HG03442 (cell line): ENCODE data around the gene SPAG7.

ENCODE experiments used
- ATAC-seq: cut with Tn5 transposase; IDR thresholded peaks from one replicate; pipeline ENCODE4 v1.9.1; 2021; ENCODE audit warnings: mild to moderate bottlenecking, moderate library complexity; ENCODE audit not compliant: unreplicated experiment

Gene SPAG7

DNA sequence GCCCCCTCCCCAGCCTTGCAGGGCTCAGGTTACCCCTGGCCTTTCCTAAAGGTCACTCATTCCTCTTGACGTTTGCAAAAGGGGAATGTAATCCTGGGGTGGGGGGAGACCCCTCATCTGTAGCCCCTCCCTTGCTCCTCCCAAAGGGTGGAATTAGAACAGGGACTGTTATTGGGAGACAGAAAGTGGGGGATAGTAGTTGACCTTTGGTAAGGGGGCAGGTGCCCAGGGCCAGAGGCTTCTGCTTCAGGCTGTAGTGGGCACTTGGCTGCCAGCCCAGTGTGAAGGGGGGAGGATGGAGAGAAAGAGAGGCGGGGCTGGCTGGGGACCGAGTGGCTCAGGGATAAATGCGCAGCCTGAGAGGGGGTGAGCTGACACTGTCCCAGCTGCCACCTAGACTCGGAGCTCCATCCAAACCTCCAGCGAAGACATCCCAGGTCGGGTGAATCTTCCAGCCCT lies 16.8 kb downstream of the SPAG7 start, which contains the start of gene ENO3:
TSS of gene ENO3 (plus strand) at position 374 of the 459 bp plus-strand sequence. CDS start 711 bp downstream, outside the sequence.
- ATAC-seq: no peak

DNA sequence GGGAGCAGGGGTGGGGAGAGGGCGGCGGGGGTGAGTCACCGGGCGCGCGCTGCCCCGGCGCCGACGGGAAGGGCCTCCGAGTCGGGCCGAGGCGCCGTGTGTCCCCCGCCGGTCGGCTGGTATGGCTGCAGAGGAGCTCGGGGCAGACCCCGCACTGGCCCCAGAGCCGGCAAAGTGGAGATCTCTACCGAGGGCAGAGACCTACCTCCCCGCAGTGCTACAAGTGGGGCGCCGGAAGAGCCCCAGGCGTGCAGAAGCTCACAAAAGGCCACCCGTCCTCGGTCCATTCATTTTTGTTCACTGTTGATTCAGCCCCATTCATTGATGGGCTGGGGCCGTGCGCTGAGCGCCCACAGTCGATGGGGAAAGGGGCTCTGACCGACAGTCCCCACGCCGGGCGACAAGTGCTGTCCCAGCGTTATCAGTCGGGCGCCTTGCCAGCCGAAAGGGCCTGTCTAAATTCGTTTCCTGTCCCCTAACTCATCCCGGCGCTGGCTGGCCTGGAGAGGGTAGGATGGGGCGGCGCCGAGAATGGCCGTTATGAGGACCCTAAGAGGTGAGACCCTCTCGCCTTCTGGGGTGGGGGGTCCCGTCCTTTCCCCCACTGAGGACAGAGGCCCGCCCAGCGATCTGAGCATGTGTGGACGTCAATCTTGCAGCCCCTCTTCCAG lies 17.4 kb downstream of the SPAG7 start:
- ATAC-seq: peak; percentile 3

DNA sequence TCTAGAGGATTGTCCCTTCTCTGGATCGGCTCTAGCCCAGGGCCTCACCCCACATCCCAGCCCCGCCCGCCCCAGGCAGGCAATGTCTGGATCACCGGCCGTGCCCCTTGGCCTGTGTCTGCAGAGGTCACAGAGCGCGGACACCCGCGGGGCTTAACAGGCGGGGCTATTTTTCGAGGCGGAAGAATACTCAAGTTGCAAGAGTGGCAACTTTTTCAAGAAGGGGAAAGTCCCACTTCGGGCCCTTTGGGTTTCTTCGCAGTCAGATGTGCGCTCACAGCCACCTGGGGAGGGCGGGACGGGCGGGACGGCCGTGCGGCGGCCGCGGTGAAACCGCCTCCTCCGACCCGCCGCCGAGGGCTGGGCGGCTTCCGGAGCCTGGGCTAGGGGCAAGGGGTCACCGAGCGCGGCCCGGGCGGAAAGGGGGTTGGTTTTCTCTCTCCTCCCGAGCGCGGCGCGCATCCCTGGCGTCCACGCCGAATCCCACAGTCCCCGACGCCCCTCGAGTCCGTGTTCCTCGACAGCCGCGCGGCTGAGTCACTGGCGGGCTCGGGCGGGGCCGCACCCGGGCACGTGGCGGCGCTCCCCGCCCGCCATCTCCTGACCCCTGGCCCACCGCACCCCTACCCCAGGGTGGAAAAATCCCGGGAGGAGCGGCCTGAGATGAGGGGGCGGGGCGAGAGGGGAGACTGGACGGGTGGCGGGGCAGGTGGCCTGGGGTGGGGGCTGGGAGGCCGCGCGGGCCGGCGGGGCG lies 18.1 kb downstream of the SPAG7 start:
- peak; percentile 22 for ATAC-seq

DNA sequence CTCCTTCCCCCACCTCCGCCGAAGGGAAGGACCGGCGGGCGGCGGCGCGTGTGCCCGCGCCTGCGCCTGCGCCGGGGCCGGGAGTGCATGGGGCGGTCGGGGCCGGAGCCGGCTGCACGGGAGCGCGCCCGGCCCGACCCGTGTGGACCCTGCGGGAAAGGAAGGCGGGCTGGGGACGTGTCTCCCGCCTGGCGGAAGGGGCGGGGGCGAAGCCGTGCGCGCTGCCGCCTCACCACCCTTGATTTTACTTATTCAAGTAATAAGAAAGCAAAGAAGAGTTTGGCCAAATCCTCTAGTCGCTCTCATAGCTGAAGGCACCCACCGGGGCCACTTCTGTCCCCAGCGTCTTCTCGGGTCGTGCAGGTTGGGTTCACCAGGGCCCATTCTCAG lies 18.7 kb downstream of the SPAG7 start:
- ATAC-seq: peak; percentile 33

DNA sequence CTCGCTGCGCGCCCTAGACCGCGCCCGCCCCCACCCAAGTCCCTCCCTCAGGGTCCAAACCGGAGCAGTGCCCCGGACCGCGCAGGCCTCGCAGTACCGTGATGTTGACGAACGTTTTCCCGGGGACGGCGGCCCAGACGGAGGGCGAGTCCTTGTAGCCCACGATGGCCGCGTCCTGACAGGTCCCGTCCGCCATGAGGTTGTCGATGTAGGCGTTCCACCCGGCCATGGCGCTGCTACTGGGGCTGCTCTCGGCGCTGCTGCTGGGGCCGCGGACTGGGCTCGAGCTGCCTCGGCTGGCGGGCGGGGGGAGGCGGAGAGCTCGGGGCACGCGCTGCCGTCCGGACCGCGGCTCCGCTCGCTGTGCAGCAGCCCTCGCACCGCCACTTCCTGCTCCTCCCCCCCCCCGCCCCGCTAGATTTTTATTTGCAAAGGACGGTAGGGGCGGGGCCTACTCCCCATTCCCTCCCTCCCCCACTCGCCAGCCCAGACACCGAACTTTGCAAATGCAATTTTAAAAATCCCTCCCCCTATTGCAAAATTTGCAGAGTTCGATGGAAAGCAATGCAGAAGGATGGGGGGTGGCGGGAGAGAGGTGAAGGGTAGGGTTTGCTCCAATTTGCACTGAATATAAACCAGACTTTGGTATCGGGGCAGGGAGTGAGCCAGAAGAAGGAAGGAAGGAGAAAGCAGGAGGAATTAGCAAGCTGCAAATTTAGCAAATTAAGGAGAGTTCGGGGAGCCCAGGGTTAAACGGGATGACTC lies 19.3 kb downstream of the SPAG7 start, which contains the start of gene PFN1:
TSS of gene PFN1 (minus strand) at position 365 of the 765 bp plus-strand sequence. CDS start at position 229, 136 bp downstream.
- peak; percentile 19 for ATAC-seq

DNA sequence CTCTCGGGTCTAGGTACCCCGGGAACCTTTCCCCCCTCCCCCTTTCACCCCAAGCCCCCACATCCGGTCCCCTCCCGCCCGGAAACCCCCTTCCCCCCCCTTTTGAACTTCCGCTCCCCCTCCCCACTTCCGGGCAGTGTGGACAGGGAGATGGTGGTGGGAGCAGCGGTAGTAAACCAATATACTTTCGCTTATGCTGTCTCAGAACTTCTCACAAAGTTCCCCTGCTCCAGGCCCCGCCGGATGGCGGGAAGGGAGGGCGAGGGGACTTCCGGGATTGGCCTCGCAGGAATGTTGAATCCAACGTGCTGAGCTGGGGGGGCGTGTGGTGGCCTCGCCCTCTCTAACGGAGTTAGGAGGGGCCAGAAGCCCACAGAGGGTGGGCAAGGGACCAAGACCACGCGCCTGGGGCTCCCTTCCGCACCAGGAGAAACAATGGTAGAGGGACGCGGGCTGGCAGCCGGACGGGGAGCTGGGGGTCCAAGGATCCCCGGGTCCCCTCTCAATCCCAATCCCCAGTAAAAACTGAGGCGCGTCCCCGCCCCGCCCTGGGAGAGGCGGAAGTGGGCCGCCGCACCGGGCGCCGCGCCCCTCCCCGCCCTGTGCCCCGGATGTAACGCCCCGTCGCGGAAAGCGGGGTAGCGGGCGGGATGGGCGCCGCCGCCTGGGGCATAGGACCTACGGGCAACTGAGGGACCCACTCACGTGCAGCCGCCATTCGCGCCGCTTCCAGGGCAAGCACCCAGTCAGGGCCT lies 20.0 kb downstream of the SPAG7 start:
- ATAC-seq: no peak

DNA sequence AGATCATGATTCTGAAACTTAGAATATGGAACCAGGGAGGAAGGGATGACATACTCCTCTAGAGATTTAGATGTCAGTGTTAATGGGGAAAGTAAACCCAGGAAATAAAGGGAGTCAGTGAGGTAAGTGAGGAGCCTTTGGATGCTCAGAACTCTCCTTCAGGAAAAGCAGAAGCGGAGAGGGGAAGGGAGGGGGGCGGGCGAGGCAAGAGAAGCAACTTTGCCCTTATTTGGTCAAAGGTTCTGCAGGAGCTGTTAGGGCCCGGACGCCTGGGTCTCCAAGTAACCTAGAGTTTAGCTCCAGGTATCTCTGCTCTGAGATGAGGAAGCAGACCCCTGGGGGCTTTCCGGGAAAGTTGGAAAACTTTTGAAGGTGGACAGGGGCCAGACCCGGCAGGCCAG lies 20.6 kb downstream of the SPAG7 start:
- no peak for ATAC-seq

DNA sequence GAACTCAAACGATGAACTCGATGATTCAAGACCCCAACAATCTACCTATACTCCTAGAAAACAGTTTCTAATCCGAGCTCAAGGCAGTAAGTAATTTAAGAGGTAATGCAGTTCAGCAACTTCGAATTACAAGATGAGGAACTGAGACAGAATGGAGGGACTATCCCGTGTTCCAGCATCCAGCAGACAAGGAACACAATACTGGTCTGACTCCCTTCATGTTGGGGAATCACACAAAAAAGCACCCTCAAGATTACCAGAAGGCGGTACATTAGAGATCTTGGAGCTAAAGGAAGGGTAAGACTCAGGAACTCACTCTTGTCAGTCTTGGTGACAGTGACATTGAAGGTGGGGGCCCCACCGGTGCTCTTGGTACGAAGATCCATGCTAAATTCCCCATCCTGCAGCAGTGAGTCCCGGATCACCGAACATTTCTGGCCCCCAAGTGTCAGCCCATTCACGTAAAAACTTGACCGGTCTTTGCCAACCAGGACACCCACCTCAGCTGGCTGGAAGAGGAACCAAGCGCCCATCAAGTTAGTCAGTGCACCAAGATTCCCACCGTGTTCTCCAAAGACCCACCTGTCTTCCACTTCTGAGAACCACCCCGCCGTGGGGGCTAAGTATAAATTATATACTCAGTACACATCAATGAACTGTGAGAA lies 21.2 kb downstream of the SPAG7 start:
- ATAC-seq: no peak

DNA sequence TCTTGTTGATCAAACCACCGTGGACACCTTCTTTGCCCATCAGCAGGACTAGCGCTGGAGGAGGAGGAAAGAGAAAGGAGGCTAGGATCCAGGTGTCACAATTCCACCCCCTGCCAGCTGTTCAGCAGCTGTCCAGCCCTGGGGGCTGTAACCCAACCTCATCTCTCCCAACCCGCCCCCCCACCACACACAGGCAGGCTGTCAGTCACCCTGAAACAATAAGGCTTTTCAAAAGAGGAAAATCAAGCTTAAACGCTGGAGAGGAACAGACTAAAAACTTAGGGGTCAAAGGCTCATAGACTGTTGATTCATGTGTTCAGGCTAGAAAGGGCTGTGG lies 21.7 kb downstream of the SPAG7 start:
- ATAC-seq: no peak

DNA sequence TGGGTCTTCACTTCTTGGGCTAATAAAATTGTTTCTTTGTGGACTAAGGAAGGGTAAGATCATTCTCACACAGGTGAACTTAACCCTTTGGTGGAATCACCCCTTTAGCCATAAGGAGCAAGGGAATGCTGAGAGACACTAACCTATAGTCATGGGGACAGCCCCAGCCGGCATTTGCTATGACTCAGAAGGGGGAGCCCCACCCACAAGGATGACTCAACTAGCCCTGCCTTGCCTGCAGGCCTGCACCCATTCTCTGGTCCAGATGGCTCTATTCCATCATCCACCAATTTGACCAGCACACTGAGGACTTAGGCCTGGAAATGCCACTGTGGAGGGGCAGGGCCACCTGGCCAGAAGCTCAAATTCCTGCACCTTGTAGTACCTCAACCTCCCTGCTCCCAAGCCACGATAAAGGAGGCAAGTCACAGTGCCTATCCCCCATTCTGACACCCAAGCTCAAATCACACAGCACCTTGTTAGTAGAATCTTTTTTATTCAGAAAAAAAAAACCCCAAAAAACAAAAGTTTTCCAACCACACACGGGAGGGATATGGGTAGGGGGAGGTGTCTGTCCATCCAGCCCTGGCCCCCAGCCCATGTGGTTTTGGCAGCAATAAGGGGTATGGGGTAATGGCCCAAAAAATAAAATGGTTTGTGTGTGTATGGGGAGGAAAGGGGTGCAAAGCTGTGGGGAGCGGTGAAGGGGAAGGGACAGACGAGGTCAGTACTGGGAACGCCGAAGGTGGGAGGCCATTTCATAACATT lies 22.3 kb downstream of the SPAG7 start:
- ATAC-seq: peak; percentile 20

DNA sequence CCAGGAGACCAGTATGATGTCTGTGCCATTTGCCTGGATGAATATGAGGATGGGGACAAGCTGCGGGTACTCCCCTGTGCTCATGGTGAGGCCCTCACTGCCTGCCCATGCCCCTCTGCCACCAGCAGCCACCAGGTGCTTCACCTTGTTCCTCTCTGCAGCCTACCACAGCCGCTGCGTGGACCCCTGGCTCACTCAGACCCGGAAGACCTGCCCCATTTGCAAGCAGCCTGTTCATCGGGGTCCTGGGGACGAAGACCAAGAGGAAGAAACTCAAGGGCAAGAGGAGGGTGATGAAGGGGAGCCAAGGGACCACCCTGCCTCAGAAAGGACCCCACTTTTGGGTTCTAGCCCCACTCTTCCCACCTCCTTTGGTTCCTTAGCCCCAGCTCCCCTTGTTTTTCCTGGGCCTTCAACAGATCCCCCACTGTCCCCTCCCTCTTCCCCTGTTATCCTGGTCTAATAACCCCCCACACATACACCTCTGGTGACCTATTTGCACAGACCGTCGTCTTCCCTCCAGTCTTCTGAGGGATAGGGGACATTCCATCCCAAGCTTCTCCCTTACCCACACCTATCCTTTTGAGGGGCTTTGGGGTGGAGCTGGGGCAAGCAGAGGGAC lies 23.0 kb downstream of the SPAG7 start:
- no peak for ATAC-seq

DNA sequence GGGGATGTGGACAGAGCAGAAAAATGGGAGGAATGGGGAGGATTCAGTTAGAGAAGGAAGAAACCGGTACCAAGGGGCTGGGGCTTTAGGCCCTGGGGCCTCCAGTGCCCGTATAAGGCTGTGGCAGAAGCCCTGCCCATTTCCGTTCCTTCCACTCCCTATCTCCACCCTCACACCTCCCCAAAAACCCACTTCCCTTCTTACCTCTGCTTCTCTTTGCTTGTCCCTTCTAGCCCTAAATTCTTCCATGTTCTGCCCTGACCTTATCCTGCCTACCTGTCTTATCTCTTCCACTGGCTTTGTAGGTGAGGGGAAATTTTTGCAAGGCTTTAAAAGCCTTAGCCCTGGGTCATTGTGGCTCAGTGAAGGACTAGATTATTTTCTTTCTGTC lies 23.5 kb downstream of the SPAG7 start:
- no peak for ATAC-seq

DNA sequence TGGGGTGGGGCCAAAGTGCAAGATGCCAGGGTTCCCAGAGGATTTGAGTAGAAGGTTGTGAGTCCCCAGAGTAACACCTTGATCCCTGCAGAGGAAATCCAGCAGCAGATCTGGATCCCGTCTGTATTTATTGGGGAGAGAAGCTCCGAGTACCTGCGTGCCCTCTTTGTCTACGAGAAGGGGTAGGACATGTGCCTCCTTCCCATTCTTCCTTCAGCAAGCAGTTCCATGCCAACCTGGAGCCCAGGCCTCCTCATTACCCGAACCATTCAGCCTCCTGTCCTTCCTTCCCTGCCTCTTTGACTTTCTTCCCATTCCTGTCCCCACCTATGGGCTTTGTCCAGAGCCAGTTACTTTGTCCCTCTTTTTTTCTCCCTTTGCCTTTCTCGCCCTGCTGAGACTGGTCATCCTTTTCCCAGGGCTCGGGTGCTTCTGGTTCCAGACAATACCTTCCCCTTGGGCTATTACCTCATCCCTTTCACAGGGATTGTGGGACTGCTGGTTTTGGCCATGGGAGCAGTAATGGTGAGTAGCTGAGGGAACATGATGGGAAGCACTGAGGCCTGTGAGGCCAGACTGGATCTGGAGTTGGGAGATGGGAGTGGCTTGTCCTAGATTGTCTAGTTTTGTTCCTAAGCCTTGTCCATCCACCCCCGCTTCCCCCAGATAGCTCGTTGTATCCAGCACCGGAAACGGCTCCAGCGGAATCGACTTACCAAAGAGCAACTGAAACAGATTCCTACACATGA lies 24.7 kb downstream of the SPAG7 start:
- no peak for ATAC-seq

DNA sequence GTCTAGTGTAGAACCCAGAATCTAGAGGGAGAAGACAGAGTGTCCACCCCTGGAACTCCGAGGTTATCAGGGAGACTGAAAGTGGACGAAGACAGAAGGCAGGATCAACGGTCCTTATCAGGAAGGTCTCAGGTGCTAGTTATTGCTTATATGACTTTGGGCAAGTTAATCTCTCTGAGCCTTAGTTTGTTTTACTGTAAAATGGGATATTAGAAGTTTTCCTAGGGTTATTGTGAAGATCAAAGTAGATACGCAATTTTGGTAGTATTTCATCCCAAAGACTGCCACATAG lies 26.4 kb downstream of the SPAG7 start:
- no peak for ATAC-seq

DNA sequence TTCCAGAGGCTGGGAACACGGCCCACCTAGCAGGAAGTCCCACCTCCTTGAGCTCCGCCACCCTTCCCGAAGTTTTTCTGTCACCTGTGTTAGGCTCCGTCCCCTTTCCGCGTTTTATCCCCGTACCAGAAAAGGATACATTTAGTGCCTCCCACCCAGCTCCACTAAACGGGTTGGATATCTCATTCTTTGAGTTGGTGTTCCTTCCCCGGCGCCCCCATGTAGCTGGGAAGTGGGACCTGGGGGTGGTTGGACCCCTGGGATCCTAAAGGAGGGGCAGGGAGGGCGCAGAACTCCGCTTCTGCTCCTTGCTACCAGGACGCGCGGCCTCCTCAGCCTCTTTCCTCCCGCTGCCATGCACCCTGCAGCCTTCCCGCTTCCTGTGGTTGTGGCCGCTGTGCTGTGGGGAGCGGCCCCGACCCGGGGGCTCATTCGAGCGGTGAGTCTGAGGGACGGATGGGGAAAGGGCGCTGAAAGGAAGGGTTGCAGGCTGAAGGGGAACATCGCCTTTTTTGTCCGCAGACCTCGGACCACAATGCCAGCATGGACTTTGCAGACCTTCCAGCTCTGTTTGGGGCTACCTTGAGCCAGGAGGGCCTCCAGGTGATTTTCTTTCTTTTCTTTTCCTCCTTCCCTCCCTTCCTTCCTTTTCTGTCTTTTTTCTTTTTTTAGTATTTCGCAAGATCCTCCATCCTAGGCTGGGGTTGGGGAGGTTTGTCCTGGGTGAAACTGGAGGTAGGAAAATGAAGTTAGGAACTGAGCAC lies 26.9 kb downstream of the SPAG7 start:
- ATAC-seq: no peak

DNA sequence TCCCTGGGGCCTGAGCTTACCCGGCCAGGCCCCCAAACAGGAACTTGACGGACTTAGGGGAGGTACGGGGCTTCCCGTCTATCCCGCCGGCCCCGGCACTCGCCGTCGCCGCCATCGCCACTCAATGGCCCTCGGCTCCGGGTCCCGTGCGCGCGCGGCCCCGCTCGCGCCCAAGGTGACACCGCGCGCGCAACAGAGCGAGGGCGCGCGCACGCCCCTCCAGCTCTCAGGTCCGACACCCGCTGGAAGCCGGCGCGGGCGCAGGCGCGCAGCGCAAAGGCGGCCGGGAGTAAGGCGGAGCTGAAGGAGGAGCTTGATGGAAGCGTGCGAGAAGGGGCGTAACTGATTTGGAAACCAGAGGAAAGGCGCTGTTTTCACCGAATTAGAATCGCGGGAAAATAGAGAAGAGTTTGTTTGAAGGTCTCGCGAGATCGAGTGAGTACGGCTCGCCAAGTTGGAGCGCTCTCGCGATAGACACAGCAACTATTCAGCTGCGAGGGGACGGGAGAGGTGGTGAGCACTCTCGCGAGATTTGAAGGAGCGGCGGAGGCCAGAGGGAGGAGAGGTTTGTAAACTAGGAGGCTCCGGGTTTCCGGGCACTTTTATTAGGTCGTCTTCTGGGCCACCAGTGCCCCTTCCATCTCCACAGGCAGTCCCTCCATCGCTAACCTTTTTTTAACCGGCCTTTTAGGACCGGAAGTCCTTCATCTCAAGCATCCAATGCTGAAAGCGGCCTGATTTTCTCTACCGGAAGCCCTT lies 27.6 kb downstream of the SPAG7 start, which contains the start of the genes RNF167 and SLC25A11:
TSS of gene RNF167 (plus strand) at position 473 of the 759 bp plus-strand sequence. CDS start 642 bp downstream, outside the sequence.
TSS of gene SLC25A11 (minus strand) at position 251 of the 759 bp plus-strand sequence. CDS start at position 115, 136 bp downstream.
- peak; percentile 78 for ATAC-seq

DNA sequence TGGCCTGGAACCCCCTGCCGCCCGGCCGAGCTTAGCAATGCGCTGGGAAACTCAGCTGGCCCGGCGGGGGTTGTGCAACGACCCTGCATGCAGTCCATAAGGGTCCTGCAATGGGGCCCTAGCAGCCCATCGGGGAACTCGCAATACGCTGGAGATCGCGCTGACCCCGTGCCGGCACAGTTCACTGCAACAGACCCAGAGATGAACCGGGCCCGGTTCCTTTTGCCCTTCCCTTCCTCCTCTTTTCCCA lies 28.1 kb downstream of the SPAG7 start:
- ATAC-seq: peak; percentile 11
